Right forelimb (tissue), 1 donor: ENCODE results near the gene SH3TC1.

Experiments used
- DNase-seq: peaks from one replicate; pipeline ENCODE4 v3.0.0-alpha.2; 2018

SH3TC1 gene

GRCh38 chr4:8181844-8182243 lies 17.2 kb upstream of the SH3TC1 start:
- DNase-seq: no peak

GRCh38 chr4:8182294-8182693 lies 16.8 kb upstream of the SH3TC1 start:
- DNase-seq: no peak

GRCh38 chr4:8182858-8183725 lies 16.0 kb upstream of the SH3TC1 start:
- peak; percentile 67 for DNase-seq

- no peak for DNase-seq
Measured at GRCh38 chr4:8184061-8184460, 15.0 kb upstream of the SH3TC1 start.

GRCh38 chr4:8185295-8185694 lies 13.8 kb upstream of the SH3TC1 start:
- no peak for DNase-seq

GRCh38 chr4:8185930-8186329 lies 13.2 kb upstream of the SH3TC1 start:
- DNase-seq: no peak

- no peak for DNase-seq
Measured at GRCh38 chr4:8188085-8188484, 11.0 kb upstream of the SH3TC1 start.

- no peak for DNase-seq
Measured at GRCh38 chr4:8188743-8189550, 10.1 kb upstream of the SH3TC1 start.

GRCh38 chr4:8189551-8190466 lies 9.3 kb upstream of the SH3TC1 start:
- no peak for DNase-seq

- DNase-seq: no peak
Measured at GRCh38 chr4:8191136-8191747, 7.8 kb upstream of the SH3TC1 start.

GRCh38 chr4:8192748-8193738 lies 6.0 kb upstream of the SH3TC1 start:
- no peak for DNase-seq

- DNase-seq: no peak
Measured at GRCh38 chr4:8194306-8195242, 4.5 kb upstream of the SH3TC1 start.

GRCh38 chr4:8195431-8195830 lies 3.7 kb upstream of the SH3TC1 start:
- DNase-seq: no peak

GRCh38 chr4:8195841-8196458 lies 3.1 kb upstream of the SH3TC1 start:
- DNase-seq: no peak

- no peak for DNase-seq
Measured at GRCh38 chr4:8197521-8197920, 1.6 kb upstream of the SH3TC1 start.

- no peak for DNase-seq
Measured at GRCh38 chr4:8198206-8198905, 734 bp upstream of the SH3TC1 start.

- no peak for DNase-seq
Measured at GRCh38 chr4:8199594-8200301, 658 bp downstream of the SH3TC1 start.

GRCh38 chr4:8200302-8200975 lies 1.3 kb downstream of the SH3TC1 start:
- DNase-seq: no peak
